PC-3 (cell line): ENCODE data around the gene NXPH4.

ENCODE experiments used
- CTCF ChIP-seq: fragments of 300-600 bp; sonication (generic); conservative IDR thresholded peaks from 2 replicates; pipeline ENCODE4 v1.5.1; 2017; ENCODE audit warnings: antibody characterized with exemption, low read depth, mild to moderate bottlenecking, low read length
- EZH2 ChIP-seq: fragments of 300-600 bp; sonication (generic); IDR thresholded peaks from one replicate; pipeline ENCODE4 v1.6.1; 2017; ENCODE audit warnings: antibody characterized with exemption, mild to moderate bottlenecking, low read length; ENCODE audit not compliant: unreplicated experiment
- EZH2phosphoT487 ChIP-seq: fragments of 300-600 bp; sonication (generic); IDR thresholded peaks from 2 replicates; pipeline ENCODE4 v1.6.1; 2018; ENCODE audit warnings: mild to moderate bottlenecking, antibody characterized with exemption, low read length, borderline replicate concordance

GRCh38 chr12:57222286-57223190, 5.9 kb downstream of the NXPH4 start:
- no peak for TF ChIP-seq EZH2
- no peak for TF ChIP-seq CTCF
- TF ChIP-seq EZH2phosphoT487, result no peak
